AG09319 (cell line): ENCODE results near the gene DLEC1.

Experiments used
- DNase-seq: peaks from one replicate; pipeline ENCODE4 v3.0.0-alpha.2; 2010; ENCODE audit warnings: low read depth; ENCODE audit errors: extremely low read depth
- TF ChIP-seq, protein P1 (sequence below): IDR thresholded peaks from 2 replicates; pipeline ENCODE4 v1.5.1; 2011; ENCODE audit warnings: low read depth, mild to moderate bottlenecking, inconsistent platforms, low read length, moderate library complexity

The DLEC1 gene

DNA sequence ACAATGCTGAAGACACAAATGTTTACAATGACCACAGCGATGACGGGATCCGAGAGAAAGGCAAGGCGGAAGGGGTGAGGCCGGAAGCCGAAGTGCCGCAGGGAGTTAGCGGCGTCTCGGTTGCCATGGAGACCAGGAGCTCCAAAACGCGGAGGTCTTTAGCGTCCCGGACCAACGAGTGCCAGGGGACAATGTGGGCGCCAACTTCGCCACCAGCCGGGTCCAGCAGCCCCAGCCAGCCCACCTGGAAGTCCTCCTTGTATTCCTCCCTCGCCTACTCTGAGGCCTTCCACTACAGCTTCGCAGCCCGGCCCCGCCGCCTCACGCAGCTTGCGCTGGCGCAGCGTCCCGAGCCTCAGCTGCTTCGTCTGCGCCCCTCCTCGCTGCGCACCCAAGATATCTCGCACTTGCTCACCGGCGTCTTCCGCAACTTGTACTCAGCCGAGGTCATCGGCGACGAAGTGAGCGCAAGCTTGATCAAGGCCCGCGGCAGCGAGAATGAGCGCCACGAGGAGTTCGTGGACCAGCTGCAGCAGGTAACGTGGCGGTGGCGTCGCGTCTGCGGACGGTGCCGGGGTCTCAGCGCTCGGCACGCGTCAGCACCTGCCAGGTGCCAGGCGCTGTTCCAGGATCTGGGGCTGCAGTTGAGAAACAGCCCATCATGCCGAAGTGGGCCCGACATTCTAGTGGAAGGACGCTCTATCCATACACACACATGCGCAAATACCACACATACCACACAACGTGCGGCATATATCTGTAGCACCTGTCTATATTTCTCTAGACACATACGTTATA is at the start of gene DLEC1:
TSS of gene DLEC1 (plus strand) at position 108 of the 798 bp plus-strand sequence. CDS start at position 126, 18 bp downstream.
- no peak for DNase-seq
- TF ChIP-seq, protein P1, sequence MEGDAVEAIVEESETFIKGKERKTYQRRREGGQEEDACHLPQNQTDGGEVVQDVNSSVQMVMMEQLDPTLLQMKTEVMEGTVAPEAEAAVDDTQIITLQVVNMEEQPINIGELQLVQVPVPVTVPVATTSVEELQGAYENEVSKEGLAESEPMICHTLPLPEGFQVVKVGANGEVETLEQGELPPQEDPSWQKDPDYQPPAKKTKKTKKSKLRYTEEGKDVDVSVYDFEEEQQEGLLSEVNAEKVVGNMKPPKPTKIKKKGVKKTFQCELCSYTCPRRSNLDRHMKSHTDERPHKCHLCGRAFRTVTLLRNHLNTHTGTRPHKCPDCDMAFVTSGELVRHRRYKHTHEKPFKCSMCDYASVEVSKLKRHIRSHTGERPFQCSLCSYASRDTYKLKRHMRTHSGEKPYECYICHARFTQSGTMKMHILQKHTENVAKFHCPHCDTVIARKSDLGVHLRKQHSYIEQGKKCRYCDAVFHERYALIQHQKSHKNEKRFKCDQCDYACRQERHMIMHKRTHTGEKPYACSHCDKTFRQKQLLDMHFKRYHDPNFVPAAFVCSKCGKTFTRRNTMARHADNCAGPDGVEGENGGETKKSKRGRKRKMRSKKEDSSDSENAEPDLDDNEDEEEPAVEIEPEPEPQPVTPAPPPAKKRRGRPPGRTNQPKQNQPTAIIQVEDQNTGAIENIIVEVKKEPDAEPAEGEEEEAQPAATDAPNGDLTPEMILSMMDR: no peak

DNA sequence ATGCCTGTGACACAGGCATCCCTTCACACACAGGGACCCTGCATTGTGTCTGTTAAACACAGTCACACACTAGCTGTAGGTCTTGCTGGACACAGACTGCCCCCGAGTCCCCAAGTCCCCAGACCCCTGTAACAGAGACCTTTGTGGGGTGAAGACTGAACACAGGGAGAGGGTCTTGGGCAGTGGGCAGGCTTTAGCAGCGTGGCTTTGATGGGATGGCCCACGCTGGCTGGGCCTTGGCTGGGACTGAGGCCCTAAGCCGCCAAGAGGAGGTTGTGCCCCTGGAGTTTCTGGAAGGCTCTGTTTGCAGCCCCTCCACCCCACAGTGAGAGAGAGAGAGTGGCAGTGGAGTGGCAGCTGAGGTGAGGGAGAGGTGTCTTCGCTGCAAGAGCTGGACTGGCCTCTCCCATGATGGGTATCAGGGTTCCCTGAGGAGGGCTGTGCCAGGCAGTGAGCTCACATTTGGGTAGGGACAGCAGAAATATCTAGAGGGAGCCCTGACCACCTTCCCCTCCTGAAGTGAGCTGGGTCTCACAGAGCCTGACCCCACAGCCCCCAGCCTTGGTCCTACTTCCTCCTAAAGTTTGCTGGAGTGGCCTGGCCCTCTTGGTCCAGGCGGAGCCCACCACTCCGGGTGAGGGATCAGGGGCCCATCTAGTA is 49.1 kb upstream of the DLEC1 start:
- TF ChIP-seq, protein P1: no peak
- DNase-seq: no peak

GRCh38 chr3:37990527-37990926 is 48.5 kb upstream of the DLEC1 start, which contains the start of gene VILL:
Gene VILL (plus strand): TSS chr3:37990786. CDS start chr3:37993673, 2,887 bp downstream.
- no peak for DNase-seq
- TF ChIP-seq, protein P1: no peak

DNA sequence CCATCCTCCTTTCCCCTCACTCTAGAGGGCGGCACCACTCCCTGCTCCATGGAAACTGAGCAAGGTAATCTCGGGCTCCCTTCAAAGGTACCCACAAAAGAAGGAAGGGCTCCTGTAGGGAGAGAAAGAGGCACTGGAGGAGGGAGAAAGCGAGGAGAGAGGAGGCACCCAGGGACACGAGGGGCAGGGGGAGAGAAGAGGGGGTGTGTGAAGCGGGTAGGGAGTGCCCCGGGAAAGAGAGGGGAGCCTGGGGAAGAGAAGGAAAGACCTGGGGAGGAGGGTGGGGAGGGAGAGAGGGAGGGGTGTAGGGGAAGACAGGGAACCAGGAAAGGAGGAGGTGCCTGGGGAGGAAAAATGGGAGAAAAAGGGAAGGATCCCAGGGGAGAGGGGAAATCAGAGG is 47.9 kb upstream of the DLEC1 start:
- TF ChIP-seq, protein P1: no peak
- no peak for DNase-seq

DNA sequence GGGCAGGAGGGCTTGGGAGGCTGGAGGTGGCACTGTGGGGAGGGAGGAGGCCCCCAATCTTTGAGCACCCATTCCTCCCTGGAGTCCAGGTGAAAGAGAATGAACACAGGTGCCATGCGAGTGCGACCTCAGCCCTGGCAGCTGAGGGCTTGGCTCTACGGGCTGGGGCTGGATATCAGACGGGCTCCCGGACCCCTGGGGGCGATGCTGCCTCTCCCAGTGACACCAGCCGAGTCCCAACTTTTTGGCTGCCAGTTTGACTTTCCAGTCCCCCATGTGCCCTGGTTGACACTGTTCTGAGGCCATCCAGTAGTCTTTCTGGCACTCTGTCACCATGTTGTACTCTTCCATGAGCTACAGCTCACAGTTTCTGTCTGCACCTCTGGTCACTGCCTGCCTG is 47.2 kb upstream of the DLEC1 start:
- no peak for DNase-seq

GRCh38 chr3:37992271-37993066 is 46.5 kb upstream of the DLEC1 start:
- TF ChIP-seq, protein P1: no peak
- no peak for DNase-seq

More for the DNA sequence above, 47.2 kb upstream of the DLEC1 start:
- TF ChIP-seq, protein P1: no peak
